ENCODE data around the gene MYG1. TPM values are rescaled to one million over a fixed set of nuclear protein-coding genes. Genes with fewer than 3 reads are reported as not detected.
A peak's percentile ranks its signal among the peaks of the same experiment; 100 is the strongest.

The MYG1 gene
- total RNA-seq, 1 experiment from 2014 or later, result 45.1 TPM

DNA sequence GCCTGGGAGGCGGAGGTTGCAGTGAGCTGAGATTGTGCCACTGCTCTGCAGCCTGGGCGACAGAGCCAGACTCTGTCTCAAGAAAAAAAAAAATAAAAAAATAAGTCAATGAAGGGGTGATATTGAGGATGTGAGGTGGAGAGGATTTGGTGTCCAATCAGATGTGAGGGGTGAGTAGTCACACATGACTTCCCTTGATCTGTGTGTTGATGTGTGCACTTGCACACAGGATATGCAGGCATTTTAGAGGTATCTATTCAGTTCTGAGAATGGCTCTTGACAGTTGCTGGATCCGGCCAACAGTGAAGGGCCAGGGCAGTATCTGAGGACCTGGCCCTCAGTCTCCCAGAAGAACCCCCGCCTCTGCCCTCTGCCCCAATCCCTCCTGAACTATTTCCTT is 44.5 kb downstream of the MYG1 start:
- Histone ChIP-seq H3K27me3 (replicated peaks) (no peaks in the 10 kb centered on the region), H3K27ac (no peak overlapping the region)

GRCh38 chr12:53344487-53344823 is 45.0 kb downstream of the MYG1 start:
- DNase-seq (ENCODE audit: low read depth in 1 of 2, low spot score in 2 of 2), result no peak
- H3K4me3 ChIP-seq, result peak overlapping the region; percentile 49
- peaks cover 10% of the 10 kb centered on the region for H3K4me1 ChIP-seq (replicated peaks)
- no peaks in the 10 kb centered on the region for H3K9me3 ChIP-seq (replicated peaks)
- H3K27me3 ChIP-seq (replicated peaks), result no peaks in the 10 kb centered on the region
- H3K27ac ChIP-seq, result no peak overlapping the region
- no peaks in the 10 kb centered on the region for H3K36me3 ChIP-seq

More for the DNA sequence above, 44.5 kb downstream of the MYG1 start:
- no peak for DNase-seq (ENCODE audit: low read depth in 1 of 2, low spot score in 2 of 2)
- no peaks in the 10 kb centered on the region for H3K9me3 ChIP-seq (replicated peaks)
- no peak overlapping the region for H3K4me3 ChIP-seq
- H3K36me3 ChIP-seq, result no peaks in the 10 kb centered on the region
- peaks cover 10% of the 10 kb centered on the region for H3K4me1 ChIP-seq (replicated peaks)

DNA sequence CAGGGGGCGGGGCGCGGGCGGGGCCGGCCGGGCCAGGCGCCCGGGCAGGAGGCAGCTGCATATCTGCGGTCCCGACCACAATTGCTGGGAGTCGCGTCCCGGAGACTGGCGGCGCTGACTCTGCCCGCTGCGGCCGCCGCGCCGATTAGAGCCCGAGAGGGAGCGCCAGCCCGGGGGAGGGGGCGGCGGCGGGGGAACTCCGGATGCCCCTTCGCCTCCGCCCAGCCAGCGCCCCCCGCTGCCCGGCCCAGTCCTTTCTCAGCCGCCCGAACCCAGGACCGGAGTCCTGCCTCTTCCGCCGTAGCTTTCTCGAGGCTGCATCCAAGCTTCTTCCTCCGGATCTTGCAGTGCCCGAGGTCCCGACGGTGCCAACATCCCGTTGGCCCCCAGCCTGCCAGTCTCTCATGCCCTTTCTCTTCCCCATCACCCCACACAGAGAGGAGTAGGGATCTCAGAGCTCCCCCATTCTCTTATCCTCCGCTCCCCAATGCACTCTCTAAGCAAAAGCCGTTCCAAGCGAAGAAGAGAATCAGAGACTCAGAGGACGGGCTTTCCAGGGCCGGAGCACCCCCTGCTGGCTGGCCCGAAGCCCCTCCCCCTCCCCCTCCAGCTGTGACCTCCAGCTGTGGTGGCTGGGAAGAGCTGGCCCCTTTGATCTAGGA is 45.5 kb downstream of the MYG1 start:
- Histone ChIP-seq H3K27me3 (replicated peaks) (no peaks in the 10 kb centered on the region), H3K9me3 (replicated peaks) (no peaks in the 10 kb centered on the region), H3K4me1 (replicated peaks) (peaks cover 10% of the 10 kb centered on the region), H3K27ac (no peak overlapping the region; the same call in 1 of the 2 replicates), H3K4me3 (peak overlapping the region; percentile 49), H3K36me3 (no peaks in the 10 kb centered on the region)
- peak; percentile 80 for DNase-seq (ENCODE audit: low read depth in 1 of 2, low spot score in 2 of 2)

- Histone ChIP-seq H3K9me3 (replicated peaks) (no peaks in the 10 kb centered on the region), H3K36me3 (no peaks in the 10 kb centered on the region), H3K27ac (no peak overlapping the region), H3K4me1 (replicated peaks) (peaks cover 10% of the 10 kb centered on the region), H3K27me3 (replicated peaks) (no peaks in the 10 kb centered on the region), H3K4me3 (peak overlapping the region; percentile 49)
- DNase-seq (ENCODE audit: low read depth in 1 of 2, low spot score in 2 of 2), result peak; percentile 33 to 59
These were observed 46.1 kb downstream of the MYG1 start for GRCh38 chr12:53345486-53346188.

GRCh38 chr12:53346491-53346890 is 47.0 kb downstream of the MYG1 start:
- Histone ChIP-seq H3K4me3 (no peak overlapping the region), H3K36me3 (no peaks in the 10 kb centered on the region), H3K27me3 (replicated peaks) (no peaks in the 10 kb centered on the region), H3K4me1 (replicated peaks) (peaks cover 10% of the 10 kb centered on the region), H3K27ac (no peak overlapping the region), H3K9me3 (replicated peaks) (no peaks in the 10 kb centered on the region)
- DNase-seq (ENCODE audit: low read depth in 1 of 2, low spot score in 2 of 2), result no peak

GRCh38 chr12:53347905-53348304 is 48.4 kb downstream of the MYG1 start:
- peaks cover 10% of the 10 kb centered on the region for H3K4me1 ChIP-seq (replicated peaks)
- no peak for DNase-seq (ENCODE audit: low read depth in 1 of 2, low spot score in 2 of 2)
- H3K9me3 ChIP-seq (replicated peaks), result no peaks in the 10 kb centered on the region
- H3K27ac ChIP-seq, result no peak overlapping the region
- H3K4me3 ChIP-seq, result no peak overlapping the region
- no peaks in the 10 kb centered on the region for H3K27me3 ChIP-seq (replicated peaks)
- H3K36me3 ChIP-seq, result no peaks in the 10 kb centered on the region

- Histone ChIP-seq H3K27ac (no peak overlapping the region), H3K36me3 (no peaks in the 10 kb centered on the region), H3K9me3 (replicated peaks) (no peaks in the 10 kb centered on the region), H3K4me1 (replicated peaks) (no peaks in the 10 kb centered on the region), H3K27me3 (replicated peaks) (no peaks in the 10 kb centered on the region), H3K4me3 (no peak overlapping the region)
- DNase-seq (ENCODE audit: low read depth in 1 of 2, low spot score in 2 of 2), result peak; percentile 74 to 78
These were observed 53.1 kb downstream of the MYG1 start for GRCh38 chr12:53352331-53353256.

DNA sequence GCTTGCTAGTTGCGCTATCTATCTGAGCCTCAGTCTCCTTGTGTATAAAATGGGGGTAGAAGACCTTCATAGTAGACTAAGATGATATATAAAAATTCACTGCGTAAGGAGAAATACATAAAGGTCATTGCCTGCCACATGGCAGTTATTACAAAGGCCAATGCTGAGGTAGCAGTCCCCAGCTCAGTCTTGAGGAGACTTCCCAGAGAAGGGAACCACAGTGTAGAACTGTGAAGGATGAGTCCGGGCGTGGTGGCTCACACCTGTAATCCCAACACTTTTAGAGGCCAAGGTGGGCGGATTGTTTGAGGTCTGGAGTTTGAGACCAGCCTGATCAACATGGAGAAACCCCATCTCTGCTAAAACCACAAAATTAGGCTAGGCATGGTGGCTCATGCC is 53.8 kb downstream of the MYG1 start:
- Histone ChIP-seq H3K4me1 (replicated peaks) (no peaks in the 10 kb centered on the region), H3K27ac (no peak overlapping the region), H3K36me3 (no peaks in the 10 kb centered on the region), H3K4me3 (no peak overlapping the region), H3K27me3 (replicated peaks) (no peaks in the 10 kb centered on the region), H3K9me3 (replicated peaks) (no peaks in the 10 kb centered on the region)
- no peak for DNase-seq (ENCODE audit: low read depth in 1 of 2, low spot score in 2 of 2)

- Histone ChIP-seq H3K4me1 (replicated peaks) (no peaks in the 10 kb centered on the region), H3K4me3 (no peak overlapping the region), H3K27ac (no peak overlapping the region), H3K27me3 (replicated peaks) (no peaks in the 10 kb centered on the region), H3K36me3 (no peaks in the 10 kb centered on the region), H3K9me3 (replicated peaks) (no peaks in the 10 kb centered on the region)
- DNase-seq (ENCODE audit: low read depth in 1 of 2, low spot score in 2 of 2), result no peak
These were observed 55.6 kb downstream of the MYG1 start for GRCh38 chr12:53355121-53355520.

Other genes with a start within 250 kb of the MYG1 start
- 8.8 and 18.4 TPM in 2 replicates for gene TNS2, start 249.6 kb upstream of the MYG1 start, total RNA-seq (2014; rRNA removed; shearing (Covaris generic))
- 18.3 and 18.6 TPM in 2 replicates for gene SPRYD3, start 220.3 kb upstream of the MYG1 start, total RNA-seq (2014; rRNA removed; shearing (Covaris generic))
- 58.0 and 64.5 TPM in 2 replicates for gene IGFBP6, start 202.0 kb upstream of the MYG1 start, total RNA-seq (2014; rRNA removed; shearing (Covaris generic))
- gene SOAT2, start 196.2 kb upstream of the MYG1 start, total RNA-seq (2014; rRNA removed; shearing (Covaris generic)), result not detected in 2 replicates
- gene ZNF740, start 119.0 kb upstream of the MYG1 start, total RNA-seq (2014; rRNA removed; shearing (Covaris generic)), result 2.1 and 6.8 TPM in 2 replicates
- 2.5 and 7.5 TPM in 2 replicates for gene CSAD, start 118.8 kb upstream of the MYG1 start, total RNA-seq (2014; rRNA removed; shearing (Covaris generic))
- 0.45 TPM in 1 of 2 replicates, not detected in the other for gene ITGB7, start 92.4 kb upstream of the MYG1 start, total RNA-seq (2014; rRNA removed; shearing (Covaris generic))
- 13.5 and 13.6 TPM in 2 replicates for gene RARG, start 67.5 kb upstream of the MYG1 start, total RNA-seq (2014; rRNA removed; shearing (Covaris generic))
- 20.2 and 28.0 TPM in 2 replicates for gene ESPL1, start 31.4 kb upstream of the MYG1 start, total RNA-seq (2014; rRNA removed; shearing (Covaris generic))
- gene PFDN5, start 4.2 kb upstream of the MYG1 start, total RNA-seq (2014; rRNA removed; shearing (Covaris generic)), result 450 and 523 TPM in 2 replicates
- gene AAAS, start 21.9 kb downstream of the MYG1 start, total RNA-seq (2014; rRNA removed; shearing (Covaris generic)), result 51.8 and 52.0 TPM in 2 replicates
- not detected in 2 replicates for gene SP7, start 36.7 kb downstream of the MYG1 start, total RNA-seq (2014; rRNA removed; shearing (Covaris generic))
- 19.8 and 33.9 TPM in 2 replicates for gene SP1, start 80.5 kb downstream of the MYG1 start, total RNA-seq (2014; rRNA removed; shearing (Covaris generic))
- not detected in 2 replicates for gene AMHR2, start 124.2 kb downstream of the MYG1 start, total RNA-seq (2014; rRNA removed; shearing (Covaris generic))
- 44.7 and 80.1 TPM in 2 replicates for gene PRR13, start 142.0 kb downstream of the MYG1 start, total RNA-seq (2014; rRNA removed; shearing (Covaris generic))
- 153 and 157 TPM in 2 replicates for gene PCBP2, start 152.4 kb downstream of the MYG1 start, total RNA-seq (2014; rRNA removed; shearing (Covaris generic))
- gene MAP3K12, start 199.8 kb downstream of the MYG1 start, total RNA-seq (2014; rRNA removed; shearing (Covaris generic)), result 6.7 and 8.6 TPM in 2 replicates
- 38.3 and 39.0 TPM in 2 replicates for gene TARBP2, start 201.6 kb downstream of the MYG1 start, total RNA-seq (2014; rRNA removed; shearing (Covaris generic))
- not detected in 2 replicates for gene NPFF, start 207.8 kb downstream of the MYG1 start, total RNA-seq (2014; rRNA removed; shearing (Covaris generic))